K562 (cell line): ENCODE results near the gene ADPRH. TPM values are rescaled to one million over a fixed set of nuclear protein-coding genes. Genes with fewer than 3 reads are reported as not detected.

Experiments used
- ATAC-seq: fragments of 200-7000 bp; cut with Tn5 transposase; 3 replicates; pipeline ENCODE4 v1.9.1; 2020; ENCODE audit warnings: moderate library complexity
- BruUV-seq: library from RNA; stranded (reverse); fragments of 400-500 nt; replicated peaks from 2 replicates; lab custom pipeline; 2021; lab: Mats Ljungman, UMichigan
- CTCF ChIA-PET: fragments of 300-600 bp; formaldehyde crosslinking; extraction: SDS; loops from one replicate; lab custom pipeline; 2021; ENCODE audit warnings: low intra/inter-chr PET ratio; lab: Yijun Ruan, JAX
- POLR2A ChIA-PET: fragments of 300-600, 350-650 bp; sonication (Branson Sonifier 250); formaldehyde crosslinking; extraction: SDS; loops from one replicate; lab custom pipeline; 2021; ENCODE audit warnings: antibody characterized with exemption, inconsistent platforms; lab: Yijun Ruan, JAX
- DNase-seq, 4 experiments: peaks; one replicate each; pipeline versions ENCODE4 v3.0.0 to v3.0.0-alpha.2; 2011 to 2018; ENCODE audit warnings: low spot score in 3 of 4, mixed read lengths in 3 of 4; ENCODE audit errors: extremely low read depth in 1 of 4
- FAIRE-seq: peaks from 2 replicates; lab custom pipeline; 2011; peaks lifted over from hg19 to GRCh38; lab: Jason Lieb, UNC
- H2AFZ ChIP-seq: 2 replicates; pipeline ENCODE4 v1.6.0; 2011; ENCODE audit warnings: low read depth, low read length, control low read depth, inconsistent platforms
- H3K27ac ChIP-seq: fragments of 200-600 bp; 3 replicates; pipeline ENCODE4 v1.8.0; 2011; ENCODE audit warnings: low read depth, mild to moderate bottlenecking, control low read depth, inconsistent platforms, low read length, moderate library complexity, mixed read lengths; ENCODE audit errors: extremely low read depth
- H3K27me3 ChIP-seq, 2 experiments: fragments of 300-600 bp in 1 of 2; 2 replicates in 1 of 2; 3 replicates in 1 of 2; pipeline versions ENCODE4 v1.6.0 to v1.8.0; 2011; ENCODE audit warnings: inconsistent platforms in 2 of 2, low read length in 2 of 2, mild to moderate bottlenecking in 1 of 2, mixed read lengths in 1 of 2, moderate library complexity in 1 of 2; ENCODE audit not compliant: control insufficient read depth in 2 of 2, insufficient read depth in 2 of 2
- H3K36me3 ChIP-seq: fragments of 300-600 bp; 3 replicates; pipeline ENCODE4 v1.8.0; 2011; ENCODE audit warnings: mild to moderate bottlenecking, low read length, inconsistent platforms; ENCODE audit not compliant: control insufficient read depth, insufficient read depth
- H3K4me1 ChIP-seq, 2 experiments: fragments of 200-600 bp in 1 of 2; replicated peaks in 1 of 2; 2 replicates in 1 of 2; 3 replicates in 1 of 2; pipeline versions ENCODE4 v1.5.1 to v1.8.0; 2011; ENCODE audit warnings: inconsistent platforms in 2 of 2, low read length in 2 of 2, mild to moderate bottlenecking in 1 of 2, mixed read lengths in 1 of 2, moderate library complexity in 1 of 2; ENCODE audit not compliant: control insufficient read depth in 2 of 2, insufficient read depth in 2 of 2
- H3K4me2 ChIP-seq: 2 replicates; pipeline ENCODE4 v1.6.1; 2011; ENCODE audit warnings: low read length, control low read depth, inconsistent platforms, mixed read lengths; ENCODE audit not compliant: insufficient read depth
- H3K4me3 ChIP-seq: fragments of 200-600 bp; sonication (generic), shearing (Covaris generic); 2 replicates; pipeline ENCODE4 v1.5.1; 2016; ENCODE audit warnings: control low read depth, inconsistent platforms
- H3K79me2 ChIP-seq: fragments of 200-600 bp; 3 replicates; pipeline ENCODE4 v1.8.0; 2011; ENCODE audit warnings: low read length, inconsistent platforms; ENCODE audit not compliant: control insufficient read depth, insufficient read depth
- H3K9ac ChIP-seq, 2 experiments: 2 replicates each; pipeline versions ENCODE4 v1.6.0 to v1.6.1; 2011; ENCODE audit warnings: low read depth in 2 of 2, low read length in 2 of 2, control low read depth in 1 of 2, inconsistent platforms in 1 of 2, mild to moderate bottlenecking in 1 of 2, mixed read lengths in 1 of 2; ENCODE audit not compliant: insufficient read depth in 1 of 2
- H3K9me1 ChIP-seq: one replicate; pipeline ENCODE4 v1.6.0; 2011; ENCODE audit warnings: inconsistent platforms, mild to moderate bottlenecking, low read length, moderate library complexity; ENCODE audit not compliant: control insufficient read depth, insufficient read depth
- H3K9me3 ChIP-seq: replicated peaks from 2 replicates; pipeline ENCODE4 v1.5.1; 2011; ENCODE audit warnings: low read depth, low read length, inconsistent platforms; ENCODE audit not compliant: control insufficient read depth, insufficient read depth
- H4K20me1 ChIP-seq: replicated peaks from 2 replicates; pipeline ENCODE4 v1.6.1; 2011; ENCODE audit warnings: low read length, inconsistent platforms, mixed read lengths; ENCODE audit not compliant: control insufficient read depth, insufficient read depth
- ARID1B ChIP-seq: fragments of 450-650 bp; IDR thresholded peaks from 2 replicates; pipeline ENCODE4 v1.6.1; 2016; ENCODE audit warnings: antibody characterized with exemption, mild to moderate bottlenecking, inconsistent platforms
- ESRRB ChIP-seq: fragments of 250-450 bp; sonication (Bioruptor Pico); IDR thresholded peaks from 2 replicates; pipeline ENCODE4 v1.5.0; 2020; ENCODE audit warnings: mild to moderate bottlenecking, moderate library complexity, borderline replicate concordance
- FOXO4 ChIP-seq: fragments of 450-650 bp; formaldehyde crosslinking; IDR thresholded peaks from 2 replicates; pipeline ENCODE4 v1.4.0; 2020; ENCODE audit warnings: mild to moderate bottlenecking, moderate library complexity
- KDM2B ChIP-seq: fragments of 250-450 bp; sonication (Bioruptor Pico); IDR thresholded peaks from 2 replicates; pipeline ENCODE4 v1.8.0; 2021; ENCODE audit warnings: mild to moderate bottlenecking, moderate library complexity
- LCOR ChIP-seq: sonication (generic); formaldehyde crosslinking; IDR thresholded peaks from 2 replicates; pipeline ENCODE4 v1.8.0; 2022; ENCODE audit warnings: mild to moderate bottlenecking, missing genetic modification reagents
- POLR3G ChIP-seq: IDR thresholded peaks from 2 replicates; pipeline ENCODE4 v1.6.1; 2011; ENCODE audit not compliant: insufficient read length, insufficient replicate concordance; ENCODE audit errors: extremely low read depth
- REST ChIP-seq, 2 experiments: fragments of 450-650 bp; formaldehyde crosslinking in 1 of 2; IDR thresholded peaks; 2 replicates each; pipeline versions ENCODE4 v1.4.0 to v1.6.1; 2014 to 2020; ENCODE audit warnings: mild to moderate bottlenecking in 2 of 2, borderline replicate concordance in 1 of 2, low read depth in 1 of 2
- TAF1 ChIP-seq: IDR thresholded peaks from 2 replicates; pipeline ENCODE4 v1.6.1; 2011; ENCODE audit warnings: mild to moderate bottlenecking, low read length, moderate library complexity; ENCODE audit not compliant: insufficient read depth, control insufficient read depth, severe bottlenecking; ENCODE audit errors: extremely low read depth
- ZBED1 ChIP-seq: IDR thresholded peaks from 2 replicates; pipeline ENCODE4 v1.6.1; 2014
- ZBTB12 ChIP-seq: fragments of 250-450 bp; sonication (Bioruptor Pico); IDR thresholded peaks from 2 replicates; pipeline ENCODE4 v1.4.0; 2020
- ZNF561 ChIP-seq: fragments of 450-650 bp; formaldehyde crosslinking; conservative IDR thresholded peaks from 2 replicates; pipeline ENCODE4 v1.4.0; 2020; ENCODE audit warnings: mild to moderate bottlenecking, moderate library complexity
- WGBS: fragments of 100-300 bp; shearing (Covaris generic); methylation state at CpG from one replicate; pipeline ENCODE4 v1.1.6; 2016; ENCODE audit warnings: low coverage, mixed read lengths; ENCODE audit not compliant: insufficient coverage; ENCODE audit errors: missing lambda C conversion rate; 5-methylcytosine and 5-hydroxymethylcytosine counted together
- in situ Hi-C: fragments of 300-500 bp; cut with MboI; formaldehyde crosslinking; loops from 4 replicates; pipeline ENCODE4 v1.15.0; 2018; ENCODE audit warnings: inconsistent platforms, mixed read lengths
- intact Hi-C: fragments of 100-400 bp; cut with micrococcal nuclease; formaldehyde crosslinking; loops from 2 replicates; pipeline ENCODE4 v1.14.2; 2022
- polyA plus RNA-seq, 8 experiments: library from polyadenylated mRNA; depleted of rRNA in 4 of 8; stranded (reverse) in 5 of 8; unstranded in 3 of 8; fragments of >200 nt; fragmentation: Nextera tagmentation in 2 of 8; fragmentation: Illumina TruSeq in 1 of 8; extraction: Ambion mirVana in 2 of 8; extraction: Trizol in 1 of 8; gene quantifications; 2 replicates each; pipeline versions ENCODE4 v1.2.1 to v1.2.3, GENCODE V29; 2011 to 2014; ENCODE audit warnings: inconsistent platforms in 1 of 8, missing spikeins in 1 of 8
- total RNA-seq, 7 experiments: library from RNA; depleted of rRNA in 6 of 7; stranded (reverse); fragments of >200 nt in 6 of 7; fragmentation: Illumina TruSeq in 2 of 7; extraction: Trizol in 2 of 7; gene quantifications; 2 replicates each; pipeline versions ENCODE4 v1.2.1 to v1.2.3, GENCODE V29; 2011 to 2021; ENCODE audit warnings: low replicate concordance in 1 of 7

ADPRH gene
- total and polyA plus RNA-seq, 9 of the 15 experiments (the other 6 are each of a cell fraction or from before 2014, with no cell fraction given): 0.01 to 1.4 (median 0.65) TPM

GRCh38 chr3:119597548-119598288, 18.4 kb downstream of the ADPRH start, which contains the start of gene PLA1A:
Gene PLA1A (plus strand): TSS chr3:119597885. CDS start chr3:119597914, 29 bp downstream.
- Histone ChIP-seq H3K36me3 (no peaks in the 10 kb centered on the region), H3K27me3 (no peaks in the 10 kb centered on the region), H3K79me2 (no peaks in the 10 kb centered on the region), H3K9ac (no peak within 1 kb of the TSS), H3K4me1 (peaks cover 4 to 5% of the 10 kb centered on the region in 2 experiments), H3K9me1 (no peaks in the 10 kb centered on the region), H3K27ac (no peak within 1 kb of the TSS), H4K20me1 (no peaks in the 10 kb centered on the region), H3K9me3 (no peaks in the 10 kb centered on the region), H3K4me3 (no peak within 1 kb of the TSS), H2AFZ (peak within 1 kb of the TSS; percentile 53), H3K4me2 (no peak within 1 kb of the TSS)
- ChIA-PET POLR2A (interaction anchor here (0.6 kb wide), 1 partner anchor 128 kb away, joined by 4 read pairs; no protein-coding TSS in a partner anchor), CTCF (no interaction called here)
- no peak for DNase-seq
- 37% methylated on average over 6 of the region's 7 CpGs for WGBS
- ATAC-seq: no peak
- FAIRE-seq: no peak
- in situ Hi-C loops: no loop called here
- intact Hi-C loops: no loop called here
- BruUV-seq: no TSS peak
- no peak for TF ChIP-seq TAF1
- no peak for TF ChIP-seq ZNF561 (CRISPR knock-in tag)
- TF ChIP-seq ZBTB12: no peak
- TF ChIP-seq REST (IDR thresholded peaks at IDR 0.05; ENCODE audit: borderline replicate concordance): no peak
- no peak for TF ChIP-seq REST (CRISPR knock-in tag; IDR thresholded peaks at IDR 0.05; ENCODE audit: low read depth)
- TF ChIP-seq LCOR (CRISPR knock-in tag): no peak
- TF ChIP-seq POLR3G: no peak
- TF ChIP-seq KDM2B (CRISPR knock-in tag): no peak
- no peak for TF ChIP-seq ARID1B
- no peak for TF ChIP-seq FOXO4 (CRISPR knock-in tag)
- no peak for TF ChIP-seq ESRRB (CRISPR knock-in tag)
- TF ChIP-seq ZBED1: no peak
